Vagina (tissue), 2 donors: ENCODE measurements around the gene TIE1. TPM values are rescaled to one million over a fixed set of nuclear protein-coding genes. Genes with fewer than 3 reads are reported as not detected.

ENCODE experiments used
- DNase-seq, 2 donors: peaks; one replicate each; pipeline ENCODE4 v3.0.0-alpha.2; 2017; ENCODE audit errors: extremely low spot score in 2 of 2
- H3K27ac ChIP-seq: fragments of 200-600 bp; sonication (generic); one replicate; pipeline ENCODE4 v1.5.1; 2019
- H3K27me3 ChIP-seq: fragments of 200-600 bp; sonication (generic); one replicate; pipeline ENCODE4 v1.5.1; 2019
- H3K36me3 ChIP-seq, 2 donors: fragments of 200-600 bp; sonication (generic); one replicate each; pipeline ENCODE4 v1.5.1; 2017 to 2019
- H3K4me1 ChIP-seq: fragments of 200-600 bp; sonication (generic); one replicate; pipeline ENCODE4 v1.5.1; 2019
- H3K4me3 ChIP-seq, 2 donors: fragments of 200-600 bp; sonication (generic); 1 replicate in 1 of 2; 2 replicates in 1 of 2; pipeline ENCODE4 v1.5.1; 2016 to 2019
- H3K9me3 ChIP-seq: fragments of 200-600 bp; sonication (generic); one replicate; pipeline ENCODE4 v1.5.1; 2019
- CTCF ChIP-seq, 3 experiments: fragments of 450-650 bp in 2 of 3; fragments of 200-600 bp in 1 of 3; sonication (generic) in 1 of 3; IDR thresholded peaks; one replicate each; pipeline ENCODE4 v1.5.1; 2017 to 2019; ENCODE audit warnings: antibody characterized with exemption in 3 of 3, mild to moderate bottlenecking in 2 of 3, moderate library complexity in 2 of 3
- POLR2A ChIP-seq, 2 donors: fragments of 450-650 bp; IDR thresholded peaks; one replicate each; pipeline ENCODE4 v1.6.1; 2017; ENCODE audit warnings: antibody characterized with exemption in 2 of 2, mild to moderate bottlenecking in 2 of 2, moderate library complexity in 2 of 2
- POLR2AphosphoS5 ChIP-seq, 2 donors: sonication (generic); formaldehyde crosslinking; IDR thresholded peaks; one replicate each; pipeline ENCODE4 v1.9.0; 2017; ENCODE audit warnings: antibody characterized with exemption in 2 of 2, mild to moderate bottlenecking in 2 of 2, low read depth in 1 of 2; ENCODE audit not compliant: insufficient read depth in 1 of 2
- intact Hi-C: fragments of 100-400 bp; cut with DNase I; formaldehyde crosslinking; loops from one replicate; pipeline ENCODE4 v1.15.1; 2023
- total RNA-seq: library from RNA; depleted of rRNA; stranded (reverse); fragments of >200 nt; gene quantifications from one replicate; pipeline ENCODE4 v1.2.3, GENCODE V29; 2016

Gene TIE1
- total RNA-seq, 1 donor from 2014 or later: 36.1 TPM

- H3K4me1 ChIP-seq: no peaks in the 10 kb centered on the region
- no peaks in the 10 kb centered on the region for H3K27me3 ChIP-seq
- intact Hi-C loops: no loop called here
- no peak for DNase-seq
- no peaks in the 10 kb centered on the region for H3K36me3 ChIP-seq
- H3K9me3 ChIP-seq: no peaks in the 10 kb centered on the region
- TF ChIP-seq POLR2A (IDR thresholded peaks at IDR 0.05) (no peak), CTCF (IDR thresholded peaks at IDR 0.05) (no peak), POLR2AphosphoS5 (IDR thresholded peaks at IDR 0.05; ENCODE audit: insufficient read depth in 1 of 2, low read depth in 1 of 2) (no peak)
- H3K27ac ChIP-seq: no peak overlapping the region
- H3K4me3 ChIP-seq: no peak overlapping the region
These were observed 11.4 kb downstream of the TIE1 start for GRCh38 chr1:43312212-43312623.

- DNase-seq: no peak
- intact Hi-C loops: no loop called here
- Histone ChIP-seq H3K27me3 (no peaks in the 10 kb centered on the region), H3K4me3 (no peak overlapping the region), H3K36me3 (no peaks in the 10 kb centered on the region), H3K9me3 (no peaks in the 10 kb centered on the region), H3K4me1 (no peaks in the 10 kb centered on the region), H3K27ac (no peak overlapping the region)
- TF ChIP-seq POLR2A (IDR thresholded peaks at IDR 0.05): no peak
These were observed 12.1 kb downstream of the TIE1 start for GRCh38 chr1:43312663-43313515.

DNA sequence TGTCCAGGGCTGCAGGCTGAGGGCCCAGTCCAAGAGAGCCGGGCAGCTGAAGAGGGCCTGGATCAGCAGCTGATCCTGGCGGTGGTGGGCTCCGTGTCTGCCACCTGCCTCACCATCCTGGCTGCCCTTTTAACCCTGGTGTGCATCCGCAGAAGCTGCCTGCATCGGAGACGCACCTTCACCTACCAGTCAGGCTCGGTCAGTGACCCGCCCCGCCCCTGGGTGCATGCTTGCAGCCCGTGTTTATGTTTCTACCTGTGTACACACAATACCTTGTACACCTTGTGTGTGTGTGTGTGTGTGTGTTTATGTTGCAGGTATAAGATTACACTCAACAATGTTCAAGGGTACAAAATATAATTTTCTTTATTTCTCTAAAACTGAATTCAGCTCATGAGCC, 13.0 kb downstream of the TIE1 start:
- no peaks in the 10 kb centered on the region for H3K9me3 ChIP-seq
- no peaks in the 10 kb centered on the region for H3K36me3 ChIP-seq
- no peak for TF ChIP-seq CTCF (IDR thresholded peaks at IDR 0.05)
- TF ChIP-seq POLR2A (IDR thresholded peaks at IDR 0.05): no peak
- TF ChIP-seq POLR2AphosphoS5 (IDR thresholded peaks at IDR 0.05; ENCODE audit: insufficient read depth in 1 of 2, low read depth in 1 of 2): no peak
- no peaks in the 10 kb centered on the region for H3K27me3 ChIP-seq
- H3K4me3 ChIP-seq: no peak overlapping the region
- intact Hi-C loops: no loop called here
- H3K27ac ChIP-seq: no peak overlapping the region
- DNase-seq: no peak
- H3K4me1 ChIP-seq: no peaks in the 10 kb centered on the region

DNA sequence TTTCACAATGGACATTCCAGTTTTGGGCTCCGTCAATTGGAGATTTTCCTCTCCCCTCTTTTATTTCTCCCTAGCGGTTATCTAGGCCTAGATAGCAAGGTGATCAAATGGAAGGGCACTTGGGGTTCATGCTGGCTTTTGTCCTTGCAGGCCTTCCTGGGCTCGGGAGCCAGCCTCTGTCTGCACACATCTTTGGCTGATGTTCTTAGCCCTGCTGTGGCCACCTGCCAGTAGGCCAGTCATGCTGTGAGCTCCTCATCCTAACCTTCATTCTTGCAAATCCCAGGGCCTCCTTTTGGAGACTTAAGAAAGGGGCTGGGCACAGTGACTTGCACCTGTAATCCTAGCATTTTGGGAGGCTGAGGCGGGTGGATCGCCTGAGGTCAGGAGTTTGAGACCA, 13.5 kb downstream of the TIE1 start:
- no peaks in the 10 kb centered on the region for H3K36me3 ChIP-seq

GRCh38 chr1:43315481-43315880, 14.7 kb downstream of the TIE1 start:
- H3K27ac ChIP-seq: no peak overlapping the region
- TF ChIP-seq POLR2A (IDR thresholded peaks at IDR 0.05): no peak
- no peak for TF ChIP-seq POLR2AphosphoS5 (IDR thresholded peaks at IDR 0.05; ENCODE audit: insufficient read depth in 1 of 2, low read depth in 1 of 2)
- TF ChIP-seq CTCF (IDR thresholded peaks at IDR 0.05): no peak
- H3K27me3 ChIP-seq: no peaks in the 10 kb centered on the region
- H3K4me1 ChIP-seq: no peaks in the 10 kb centered on the region
- H3K4me3 ChIP-seq: no peak overlapping the region
- no peaks in the 10 kb centered on the region for H3K36me3 ChIP-seq
- intact Hi-C loops: no loop called here
- H3K9me3 ChIP-seq: no peaks in the 10 kb centered on the region
- no peak for DNase-seq

More for the DNA sequence above, 13.5 kb downstream of the TIE1 start:
- DNase-seq: no peak
- Histone ChIP-seq H3K27ac (no peak overlapping the region), H3K4me1 (no peaks in the 10 kb centered on the region), H3K4me3 (no peak overlapping the region), H3K9me3 (no peaks in the 10 kb centered on the region), H3K27me3 (no peaks in the 10 kb centered on the region)
- TF ChIP-seq POLR2AphosphoS5 (IDR thresholded peaks at IDR 0.05; ENCODE audit: insufficient read depth in 1 of 2, low read depth in 1 of 2) (no peak), POLR2A (IDR thresholded peaks at IDR 0.05) (no peak), CTCF (IDR thresholded peaks at IDR 0.05) (no peak)
- intact Hi-C loops: no loop called here
